HG03354 (cell line): Measurements from ENCODE around the gene STAMBPL1.
A peak's percentile ranks its signal among the peaks of the same experiment; 100 is the strongest.
"Not testable (repeated sequence)": the region's sequence is repeated elsewhere in the genome, so short reads cannot be mapped to it uniquely, and the experiment has no call there.

Experiments used
- ATAC-seq: cut with Tn5 transposase; IDR thresholded peaks from one replicate; pipeline ENCODE4 v1.9.1; 2021; ENCODE audit warnings: mild to moderate bottlenecking; ENCODE audit not compliant: unreplicated experiment, poor library complexity, severe bottlenecking

Gene STAMBPL1

DNA sequence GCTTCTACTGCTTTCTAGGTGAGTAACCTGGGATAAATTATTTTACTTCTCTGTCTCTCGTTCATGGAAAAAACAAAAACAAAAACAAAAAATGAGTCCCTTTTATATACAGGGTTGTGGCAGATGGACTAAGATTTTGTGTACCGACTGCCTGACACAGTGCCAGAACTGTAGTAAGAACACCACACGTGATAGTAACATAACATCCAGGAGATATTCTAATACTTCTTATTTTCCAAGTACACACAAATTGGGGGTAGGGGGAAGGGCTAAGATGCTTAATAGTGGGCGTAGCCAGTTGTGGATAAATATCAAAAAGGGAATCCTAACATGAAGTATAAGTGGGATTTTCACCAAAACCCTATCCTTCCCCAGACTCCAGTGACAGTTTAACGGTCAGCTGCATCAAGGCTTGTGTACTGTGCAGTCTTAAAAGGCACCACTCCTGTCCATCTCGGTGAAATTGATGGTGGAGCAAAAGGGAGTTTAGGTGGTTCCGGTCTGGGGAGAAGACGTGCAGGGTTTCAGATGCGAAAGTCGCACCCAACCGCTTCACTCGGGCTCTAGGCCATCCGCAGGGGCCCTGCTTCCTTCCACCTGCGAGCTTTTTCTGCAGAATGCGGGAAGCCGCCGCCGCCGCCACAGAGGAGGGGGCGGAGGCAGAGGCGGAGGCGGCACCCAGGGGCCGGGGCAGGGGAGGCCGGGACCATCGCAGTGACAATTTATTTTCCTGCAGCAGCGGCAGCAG, at the start of gene STAMBPL1:
TSS of gene STAMBPL1 (plus strand) at position 712 of the 748 bp plus-strand sequence. CDS start 21,464 bp downstream, outside the sequence.
- ATAC-seq = peak; percentile 55

DNA sequence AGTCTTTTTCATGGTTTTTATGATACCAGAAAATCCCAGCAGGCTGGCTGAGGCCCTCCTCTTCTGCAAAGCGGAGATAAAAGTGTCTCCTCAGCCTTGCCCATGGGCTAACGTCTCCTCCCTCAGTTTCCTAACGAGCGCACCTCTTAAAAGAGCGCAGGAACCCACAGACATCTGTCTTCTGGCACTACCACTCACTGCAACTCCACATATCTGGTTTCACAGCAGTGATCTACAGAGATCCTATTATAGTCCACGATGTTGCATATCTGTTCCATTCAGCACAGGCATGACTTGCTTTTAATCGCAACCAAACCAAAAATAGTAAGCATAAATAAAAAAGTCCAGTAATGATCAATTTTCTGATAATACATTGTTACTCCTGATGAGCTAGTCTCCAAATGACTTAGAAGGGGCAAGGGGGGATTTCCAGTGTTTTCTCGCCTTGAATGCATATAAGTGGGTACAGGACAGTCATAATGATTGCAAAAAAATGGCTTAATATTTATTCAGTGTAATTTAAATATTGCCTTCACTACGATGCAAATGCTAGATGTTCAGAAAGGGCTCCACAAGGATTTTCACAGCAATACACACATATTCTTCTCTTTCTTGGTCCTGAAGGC, 49.3 kb upstream of the STAMBPL1 start:
- ATAC-seq = no peak

DNA sequence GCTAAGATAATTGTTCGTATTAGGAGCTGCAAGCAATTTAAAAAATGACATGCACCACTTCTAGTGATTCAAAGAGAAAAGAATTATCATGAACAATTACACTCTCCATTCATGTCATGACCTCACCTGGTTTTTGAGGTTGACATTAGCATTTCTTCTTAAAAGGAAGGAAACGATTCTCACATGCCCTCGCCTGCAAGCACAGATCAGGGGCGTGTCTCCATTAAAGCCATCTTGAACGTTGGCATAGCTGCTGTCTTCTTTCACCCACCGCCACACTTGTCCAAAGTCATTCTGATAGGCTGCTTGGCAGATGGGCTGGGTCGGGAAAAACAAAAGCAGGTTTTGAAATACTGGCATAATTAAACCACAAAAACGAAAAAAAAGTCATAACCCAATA, 48.3 kb upstream of the STAMBPL1 start:
- ATAC-seq = no peak

DNA sequence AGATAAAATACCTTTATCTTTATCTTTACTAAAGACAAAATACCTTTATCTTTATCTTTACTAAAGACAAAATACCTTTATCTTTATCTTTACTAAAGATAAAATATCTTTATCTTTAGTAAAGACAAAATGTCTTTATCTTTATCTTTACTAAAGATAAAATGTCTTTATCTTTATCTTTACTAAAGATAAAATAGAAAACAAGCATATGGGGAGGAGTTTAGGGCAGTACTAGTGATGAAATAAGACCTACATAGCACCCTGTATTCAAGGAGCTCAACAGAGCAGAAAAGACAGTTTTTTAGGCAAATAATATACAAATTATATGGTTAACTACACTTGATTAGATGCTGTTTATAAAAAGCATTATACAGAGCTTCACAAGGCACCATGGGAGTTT, 47.7 kb upstream of the STAMBPL1 start:
- ATAC-seq = no peak

DNA sequence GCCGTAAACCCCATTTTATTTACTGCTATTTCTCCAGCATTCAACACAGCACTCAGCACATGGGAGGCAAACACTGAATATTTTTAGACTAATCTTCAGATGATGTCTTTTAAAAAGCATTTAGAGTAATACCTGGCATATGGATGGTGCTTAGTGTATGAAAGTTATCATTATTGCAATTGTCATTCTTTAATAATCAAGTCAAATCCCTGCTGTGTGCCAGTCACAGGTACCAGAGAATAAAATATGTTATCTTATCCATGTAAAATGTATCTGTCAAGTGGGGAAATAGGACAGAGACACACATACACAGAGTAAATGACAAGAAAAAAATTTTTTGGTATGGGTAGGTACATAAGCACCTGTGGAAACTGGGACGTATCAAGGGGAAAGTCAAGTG, 46.9 kb upstream of the STAMBPL1 start:
- ATAC-seq = no peak

DNA sequence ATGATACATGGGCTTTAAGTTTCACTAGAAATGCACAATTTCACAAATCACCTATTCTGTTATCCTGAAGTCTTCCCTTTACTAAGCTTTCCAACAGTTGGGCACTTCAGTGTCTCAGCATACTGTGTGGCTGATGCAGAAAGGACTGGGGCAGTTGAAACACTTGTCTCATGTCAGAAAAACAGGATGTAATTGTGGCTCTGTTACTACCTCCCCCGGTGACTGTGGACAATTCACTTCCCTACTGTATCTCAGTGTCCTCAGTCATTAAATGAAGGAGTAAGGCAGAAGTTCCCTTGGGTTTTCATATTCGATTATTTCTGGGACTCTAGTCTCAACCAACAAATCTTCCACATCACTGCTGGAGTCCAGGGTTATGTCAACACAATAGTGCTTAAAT, 46.3 kb upstream of the STAMBPL1 start:
- ATAC-seq = no peak

DNA sequence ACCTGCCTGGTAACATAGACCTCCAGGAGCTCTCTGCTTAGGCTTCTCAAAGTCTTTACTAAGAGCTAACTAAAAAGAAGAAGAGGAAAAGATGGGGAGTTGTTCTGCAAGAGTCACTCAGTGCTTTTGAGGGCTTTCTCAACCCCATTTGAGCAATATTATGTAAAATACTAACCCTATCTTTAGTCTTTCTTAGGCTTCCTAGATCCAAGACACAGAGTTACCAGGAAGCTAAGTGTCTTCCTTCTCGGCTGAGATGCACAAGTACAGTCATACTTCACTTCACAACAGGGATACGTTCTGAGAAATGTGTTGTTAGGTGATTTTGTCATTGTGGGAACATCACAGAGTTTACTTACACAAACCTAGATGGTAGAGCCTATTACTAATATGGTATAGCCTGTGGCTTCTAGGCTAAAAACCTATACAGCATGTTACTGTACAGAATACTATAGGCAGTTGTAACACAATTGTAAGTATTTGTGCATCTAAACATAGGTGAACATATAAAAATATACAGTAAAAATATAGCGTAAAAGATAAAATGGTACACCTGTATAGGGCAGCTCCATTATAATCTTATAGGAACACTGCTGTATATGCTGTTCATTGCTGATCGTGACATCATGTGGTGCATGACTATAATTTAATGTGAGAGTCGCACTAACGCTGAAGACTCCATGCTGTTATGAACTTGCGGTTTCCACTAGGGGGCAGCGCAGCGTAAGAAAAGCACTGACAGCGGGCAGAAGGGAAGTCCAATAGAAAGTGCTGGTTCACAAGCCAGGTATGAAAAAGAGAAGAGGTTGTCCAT, 44.7 kb upstream of the STAMBPL1 start:
- ATAC-seq = peak; percentile 81

DNA sequence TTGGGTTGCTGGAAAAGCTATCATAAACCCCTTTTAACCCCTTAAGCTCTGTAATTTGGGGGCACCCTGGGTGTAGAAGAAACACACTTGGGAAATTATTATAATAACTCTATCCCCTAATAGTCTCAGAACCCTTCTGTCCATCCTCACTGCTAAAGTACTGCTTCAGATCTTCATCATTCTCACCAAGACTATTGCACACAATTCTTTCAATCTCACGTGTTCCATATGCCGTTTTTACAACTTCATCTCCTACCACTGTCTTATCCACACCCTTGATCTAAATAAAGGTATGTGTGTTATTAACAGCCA, 44.2 kb upstream of the STAMBPL1 start:
- ATAC-seq = no peak

DNA sequence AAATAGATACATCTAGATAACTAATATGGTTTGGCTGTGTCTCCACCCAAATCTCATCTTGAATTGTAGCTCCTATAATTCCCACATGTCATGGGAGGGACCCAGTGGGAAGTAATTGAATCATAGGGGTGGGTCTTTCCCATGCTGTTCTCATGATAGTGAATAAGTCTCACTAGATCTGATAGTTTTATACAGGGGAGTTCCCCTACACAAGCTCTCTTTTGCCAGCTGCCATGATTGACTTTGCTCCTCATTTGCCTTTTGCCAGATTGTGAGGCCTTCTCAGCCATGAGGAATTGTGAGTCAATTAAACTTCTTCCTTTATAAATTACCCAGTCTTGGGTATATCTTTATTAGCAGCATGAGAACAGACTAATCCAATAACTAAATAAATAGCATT, 42.4 kb upstream of the STAMBPL1 start:
- not testable (repeated sequence) for ATAC-seq

DNA sequence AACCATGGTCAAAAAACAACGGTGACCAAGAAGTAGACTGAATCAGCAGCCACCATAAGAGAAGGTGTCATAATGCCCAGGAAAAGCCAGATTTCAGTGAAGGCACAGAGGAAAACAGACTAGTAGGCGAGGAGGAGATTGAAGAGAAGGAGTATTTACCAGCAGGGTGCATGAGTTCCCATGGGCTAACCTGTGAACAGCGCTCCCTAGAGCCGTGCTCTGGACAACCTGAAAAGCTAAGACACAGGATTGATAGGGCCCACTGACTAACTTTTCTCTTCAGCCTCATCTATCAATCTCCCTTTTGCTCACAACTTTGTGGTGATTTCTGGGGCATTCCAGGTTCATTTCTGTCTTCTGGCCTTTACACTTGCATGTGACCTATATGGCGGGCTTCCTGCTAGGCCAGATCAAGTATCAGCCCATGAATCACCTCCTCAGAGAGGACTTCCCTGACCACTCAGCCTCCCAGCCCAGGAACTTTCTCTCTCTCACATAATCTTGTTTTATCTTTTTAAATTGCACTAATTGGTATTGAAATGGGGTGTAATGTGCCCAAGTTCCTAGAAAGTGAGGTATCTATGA, 41.2 kb upstream of the STAMBPL1 start:
- no peak for ATAC-seq

DNA sequence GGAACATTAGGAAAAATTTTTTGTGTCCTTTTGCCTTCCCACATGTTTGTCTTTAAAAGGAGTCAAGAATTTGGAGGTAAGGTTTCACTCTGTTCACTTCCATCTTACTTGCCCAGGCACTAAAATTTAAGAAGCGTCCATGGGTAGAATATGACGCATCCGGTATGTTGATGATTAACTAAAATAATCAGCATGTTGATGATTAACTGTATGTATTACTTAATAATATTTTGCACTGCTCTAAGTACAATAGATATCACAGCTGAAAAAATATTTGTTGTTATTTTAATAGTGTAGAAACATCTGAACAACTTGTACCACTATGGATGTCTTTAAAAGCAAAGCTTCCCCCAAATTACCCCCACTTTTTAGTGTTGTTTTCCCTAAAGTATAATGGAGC, 39.9 kb upstream of the STAMBPL1 start:
- ATAC-seq = no peak

DNA sequence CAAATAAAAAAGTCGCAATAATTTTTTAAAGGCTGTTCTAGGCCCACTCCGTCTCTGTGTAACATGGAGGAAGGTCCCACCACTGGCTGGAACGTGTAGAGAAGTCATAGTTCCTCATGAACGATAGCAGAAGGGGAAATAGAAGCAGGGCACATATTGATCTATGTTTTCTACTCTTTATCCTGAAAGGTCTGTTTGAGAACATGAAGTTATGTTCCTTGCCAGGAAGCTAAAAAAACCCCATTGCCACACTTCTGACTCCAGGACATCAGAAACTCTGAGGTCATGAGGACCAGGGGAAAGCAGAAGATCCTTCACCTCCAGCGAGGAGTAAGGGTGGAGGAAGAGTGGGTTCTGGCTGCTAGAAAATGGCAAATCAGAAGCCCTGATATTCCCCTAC, 39.2 kb upstream of the STAMBPL1 start:
- no peak for ATAC-seq

DNA sequence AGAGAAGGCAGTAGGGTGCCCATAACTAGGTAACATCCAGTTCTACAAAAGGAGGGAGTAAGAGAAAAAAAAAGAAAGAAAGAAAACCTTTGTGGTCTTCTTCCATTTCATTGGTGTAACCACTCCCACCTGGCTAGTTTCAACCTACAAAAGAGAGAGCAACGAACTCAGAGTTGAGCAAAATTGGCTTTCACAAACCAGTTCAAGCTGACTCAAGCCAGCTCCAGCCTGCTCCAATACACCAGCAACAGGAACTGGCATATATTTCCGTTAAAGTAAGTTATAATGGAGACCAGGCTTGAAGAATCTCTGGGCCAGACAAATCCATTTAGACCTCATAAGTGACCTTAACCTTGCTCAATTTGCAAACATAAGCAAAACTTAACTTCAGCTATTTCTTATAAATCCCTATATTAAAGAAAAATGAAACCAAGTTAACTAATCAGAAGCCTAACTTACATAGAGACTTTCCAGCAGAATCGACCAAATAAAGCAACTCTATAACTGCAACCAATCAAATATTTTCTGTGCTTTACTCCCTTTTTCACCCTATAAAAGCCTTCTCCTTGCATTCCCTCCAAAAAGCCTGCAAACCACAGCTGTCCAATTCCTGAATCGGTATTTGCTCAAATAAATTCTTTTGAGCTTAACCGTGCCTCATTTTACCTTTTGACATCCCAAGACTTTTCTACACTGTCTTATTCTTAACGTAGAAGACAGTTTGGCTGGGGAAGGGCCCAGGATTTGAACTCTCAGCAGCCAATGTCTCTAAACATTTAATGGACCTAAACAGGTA, 38.5 kb upstream of the STAMBPL1 start:
- ATAC-seq = no peak

DNA sequence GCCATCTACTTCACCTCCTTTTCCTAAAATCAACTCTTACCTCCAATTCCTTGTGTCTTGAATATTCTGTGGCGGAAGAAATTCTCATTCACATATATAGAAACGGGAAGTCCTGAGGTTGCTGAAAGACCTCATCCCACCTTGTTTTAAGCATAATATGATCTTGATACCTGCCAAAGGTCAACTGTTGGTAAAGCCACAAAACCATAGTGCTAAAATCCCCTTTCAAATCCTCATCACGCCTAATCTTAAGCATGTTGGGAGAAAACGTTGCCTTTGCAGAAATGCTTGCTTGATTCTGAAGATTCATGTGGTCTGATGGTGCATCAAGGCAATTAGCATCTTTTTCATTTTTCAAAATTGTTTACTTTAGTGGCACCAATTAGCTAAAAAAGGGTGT, 36.9 kb upstream of the STAMBPL1 start:
- no peak for ATAC-seq

DNA sequence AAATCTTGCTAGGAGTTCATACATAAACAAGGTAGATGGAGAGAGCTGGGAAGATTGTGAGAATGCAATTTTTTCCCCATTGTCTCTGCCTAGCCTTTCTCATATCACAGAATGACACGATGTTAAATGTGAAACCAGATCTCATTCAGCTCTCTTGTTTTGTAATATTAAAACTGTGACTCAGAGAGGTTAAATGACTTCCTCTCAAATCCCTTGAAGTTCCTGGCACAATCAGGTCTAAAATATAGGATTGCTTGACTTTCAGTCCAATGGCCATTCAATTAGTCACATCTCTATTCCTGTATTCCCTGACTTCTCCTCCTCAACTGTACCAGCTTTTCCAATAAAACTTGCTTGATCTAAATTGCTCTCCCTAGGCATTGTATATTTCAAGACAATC, 31.5 kb upstream of the STAMBPL1 start:
- no peak for ATAC-seq

DNA sequence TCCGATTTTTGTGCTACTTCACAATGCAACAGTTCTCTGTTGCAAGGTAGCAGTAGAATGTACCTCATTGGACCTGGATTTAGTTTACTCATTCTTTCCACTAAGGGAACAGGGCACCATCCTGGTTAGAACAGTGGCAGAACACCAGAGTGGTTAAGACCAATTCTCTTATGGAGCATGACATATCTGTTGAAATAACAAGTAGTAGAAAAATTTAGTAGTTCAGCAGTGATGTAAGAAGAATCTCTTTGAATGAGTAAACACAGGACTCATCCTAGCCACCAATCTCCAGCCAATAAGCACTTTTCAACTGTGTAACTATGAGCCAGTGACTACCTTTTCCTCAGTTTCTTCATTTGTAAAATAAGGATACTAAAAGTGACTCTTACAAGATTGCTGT, 30.8 kb upstream of the STAMBPL1 start:
- no peak for ATAC-seq

DNA sequence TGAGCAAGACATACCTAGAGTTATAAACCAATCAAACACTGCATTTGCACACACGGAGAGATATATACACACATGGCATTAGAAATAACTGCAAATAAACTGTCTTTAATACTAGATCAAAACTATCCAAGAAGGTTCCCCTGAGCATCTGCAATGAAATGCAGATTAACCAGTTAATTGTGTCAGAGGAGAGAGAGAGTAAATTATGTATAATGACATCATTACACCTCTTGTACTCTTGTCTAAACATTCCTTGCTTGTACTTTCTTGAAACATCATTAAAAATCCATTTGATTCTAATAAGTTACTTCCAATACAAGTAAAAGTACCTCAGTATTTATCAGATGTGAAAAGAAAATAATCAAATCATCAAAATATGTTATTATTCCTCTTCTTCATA, 29.3 kb upstream of the STAMBPL1 start:
- no peak for ATAC-seq

DNA sequence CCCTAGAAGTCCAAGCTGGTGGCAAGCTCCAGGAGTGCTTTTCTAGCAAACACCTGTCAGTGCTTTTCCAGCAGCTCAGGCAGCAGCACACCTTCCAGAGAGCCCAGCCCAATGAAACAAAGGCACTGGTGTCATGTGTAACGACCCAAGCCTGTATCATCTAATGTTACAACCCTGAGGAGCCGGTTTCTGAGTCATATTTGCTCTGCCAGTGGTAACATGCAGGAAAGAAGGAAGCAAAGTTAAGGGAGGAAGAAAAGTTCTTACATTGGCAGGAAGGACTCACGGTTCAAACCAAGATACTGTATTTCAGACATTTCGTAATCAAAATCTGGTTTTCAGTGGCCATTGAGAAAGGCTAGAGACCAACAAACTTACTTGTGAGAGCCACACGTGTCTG, 28.3 kb upstream of the STAMBPL1 start, which contains the start of gene ANKRD22:
TSS of gene ANKRD22 (minus strand) at position 139 of the 400 bp plus-strand sequence. CDS start 237 bp downstream, outside the sequence.
- no peak for ATAC-seq

DNA sequence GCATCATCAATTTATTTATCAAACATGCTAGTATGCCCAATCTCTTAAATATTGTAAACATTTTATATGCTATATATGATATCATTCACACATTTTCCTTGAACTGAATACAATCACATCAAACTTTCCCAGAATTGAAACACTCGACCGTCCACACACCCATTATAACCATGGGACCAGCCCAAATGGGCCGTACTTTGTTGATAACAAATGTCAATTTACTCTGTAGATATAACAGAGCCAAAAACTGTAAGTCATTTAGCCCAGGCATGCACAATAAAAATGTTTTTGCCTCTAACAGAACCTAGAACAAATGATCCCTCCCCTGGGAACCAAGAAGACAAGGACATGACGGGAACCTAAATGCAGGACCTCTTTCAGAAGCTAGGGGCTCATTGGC, 27.7 kb upstream of the STAMBPL1 start:
- ATAC-seq = no peak
